Measurements from ENCODE around the gene TFPI.
A peak's percentile ranks its signal among the peaks of the same experiment; 100 is the strongest.

TFPI gene

GRCh38 chr2:187446711-187447110 is 107.5 kb downstream of the TFPI start:
- peak overlapping the region; percentile 45 for H3K4me3 ChIP-seq (ENCODE audit: low read depth, low read length)
- TF ChIP-seq CTCF (IDR thresholded peaks at IDR 0.05; ENCODE audit: low read depth, low read length): no peak
- DNase-seq (ENCODE audit: low read depth, low spot score): no peak
- in situ Hi-C loops (cut with HindIII; ENCODE audit: low sequenced_read_pairs): no loop called here

- TF ChIP-seq CTCF (IDR thresholded peaks at IDR 0.05; ENCODE audit: low read depth, low read length): no peak
- in situ Hi-C loops (cut with HindIII; ENCODE audit: low sequenced_read_pairs): no loop called here
- no peak overlapping the region for H3K4me3 ChIP-seq (ENCODE audit: low read depth, low read length)
- no peak for DNase-seq (ENCODE audit: low read depth, low spot score)
Observed at GRCh38 chr2:187445051-187445450, 109.2 kb downstream of the TFPI start.

- H3K4me3 ChIP-seq (ENCODE audit: low read depth, low read length): no peak overlapping the region
- TF ChIP-seq CTCF (IDR thresholded peaks at IDR 0.05; ENCODE audit: low read depth, low read length): no peak
- in situ Hi-C loops (cut with HindIII; ENCODE audit: low sequenced_read_pairs): no loop called here
- DNase-seq (ENCODE audit: low read depth, low spot score): no peak
Observed at GRCh38 chr2:187442778-187443177, 111.5 kb downstream of the TFPI start.

- in situ Hi-C loops (cut with HindIII; ENCODE audit: low sequenced_read_pairs): no loop called here
- peak; percentile 14 for TF ChIP-seq CTCF (IDR thresholded peaks at IDR 0.05; ENCODE audit: low read depth, low read length)
- no peak overlapping the region for H3K4me3 ChIP-seq (ENCODE audit: low read depth, low read length)
- no peak for DNase-seq (ENCODE audit: low read depth, low spot score)
Observed at GRCh38 chr2:187442378-187442777, 111.9 kb downstream of the TFPI start.

GRCh38 chr2:187440101-187440675 is 114.0 kb downstream of the TFPI start:
- H3K4me3 ChIP-seq (ENCODE audit: low read depth, low read length): no peak overlapping the region
- no peak for TF ChIP-seq CTCF (IDR thresholded peaks at IDR 0.05; ENCODE audit: low read depth, low read length)
- DNase-seq (ENCODE audit: low read depth, low spot score): no peak
- in situ Hi-C loops (cut with HindIII; ENCODE audit: low sequenced_read_pairs): no loop called here

- H3K4me3 ChIP-seq (ENCODE audit: low read depth, low read length): no peak overlapping the region
- no peak for DNase-seq (ENCODE audit: low read depth, low spot score)
- TF ChIP-seq CTCF (IDR thresholded peaks at IDR 0.05; ENCODE audit: low read depth, low read length): no peak
- in situ Hi-C loops (cut with HindIII; ENCODE audit: low sequenced_read_pairs): no loop called here
Observed at GRCh38 chr2:187438455-187438854, 115.8 kb downstream of the TFPI start.

GRCh38 chr2:187435756-187436155 is 118.5 kb downstream of the TFPI start:
- no peak for TF ChIP-seq CTCF (IDR thresholded peaks at IDR 0.05; ENCODE audit: low read depth, low read length)
- H3K4me3 ChIP-seq (ENCODE audit: low read depth, low read length): no peak overlapping the region
- in situ Hi-C loops (cut with HindIII; ENCODE audit: low sequenced_read_pairs): no loop called here
- no peak for DNase-seq (ENCODE audit: low read depth, low spot score)
